HG03520 (cell line): ENCODE measurements around the gene DYRK3.

Experiments used
- ATAC-seq: cut with Tn5 transposase; IDR thresholded peaks from one replicate; pipeline ENCODE4 v1.9.1; 2021; ENCODE audit warnings: mild to moderate bottlenecking, moderate library complexity; ENCODE audit not compliant: unreplicated experiment

DYRK3 gene

DNA sequence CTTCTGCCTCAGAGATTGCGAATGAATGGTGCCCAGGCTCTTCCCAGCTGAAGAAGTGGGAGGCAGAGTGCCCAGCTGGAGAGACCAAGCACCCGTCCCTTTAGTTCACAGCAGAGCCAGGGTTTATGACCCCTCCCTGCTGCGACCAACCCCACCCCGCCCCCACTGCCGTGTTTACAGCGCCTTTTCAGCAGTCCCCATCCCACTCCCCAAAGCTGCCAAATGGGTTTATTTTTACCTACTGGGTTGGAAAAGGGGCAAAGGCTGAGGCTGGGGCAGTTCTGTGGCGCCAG lies 23.6 kb downstream of the DYRK3 start:
- no peak for ATAC-seq

DNA sequence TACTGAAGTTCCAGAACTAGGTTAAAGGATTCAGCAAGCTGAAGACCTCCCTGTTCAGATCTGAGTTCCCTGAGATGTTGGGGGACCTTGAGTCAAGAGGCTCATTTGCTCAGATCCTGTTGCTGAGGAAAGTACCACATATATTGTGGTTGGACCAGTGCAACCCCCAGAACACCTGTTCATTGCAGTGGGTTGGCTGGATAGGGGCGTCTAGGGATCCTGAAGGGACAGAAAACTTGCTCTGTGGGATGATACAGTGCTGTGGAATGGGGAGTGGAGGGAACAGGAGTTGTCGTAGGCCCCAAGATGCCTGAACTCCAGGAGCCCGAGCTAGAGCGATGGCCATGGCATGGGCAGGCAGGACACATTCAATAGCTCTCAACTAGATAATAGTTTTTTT lies 24.8 kb downstream of the DYRK3 start:
- ATAC-seq: no peak

DNA sequence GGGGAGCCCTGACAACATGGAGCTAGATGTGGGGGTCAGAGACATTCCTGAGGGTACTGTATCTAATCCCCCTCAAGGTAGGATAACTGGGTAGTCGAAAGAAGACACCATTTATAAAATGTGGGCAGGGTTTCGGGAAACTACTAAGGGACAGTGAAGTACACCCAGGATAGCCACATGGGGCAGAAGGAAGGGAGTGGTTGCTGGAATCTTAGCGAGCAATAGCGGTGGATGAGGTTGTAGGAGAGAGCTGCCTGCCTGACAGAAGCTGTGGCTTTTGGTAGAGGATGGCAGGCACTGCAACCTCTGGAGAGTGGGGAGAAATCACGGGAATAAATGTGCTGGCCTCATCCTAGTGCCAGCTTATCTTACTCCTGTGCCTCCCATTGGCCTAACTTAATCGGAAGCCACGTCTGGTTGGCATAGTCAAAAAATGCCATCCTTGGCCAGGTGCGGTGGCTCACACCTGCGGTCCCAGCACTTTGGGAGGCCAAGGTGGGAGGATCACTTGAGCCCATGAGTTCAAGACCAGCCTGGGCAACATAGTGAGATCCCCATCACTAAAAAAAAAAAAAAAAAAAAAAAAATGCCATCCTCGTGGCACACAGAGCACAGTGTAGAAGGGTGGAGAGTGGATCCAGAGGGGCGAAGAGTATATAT lies 26.0 kb downstream of the DYRK3 start:
- no peak for ATAC-seq

DNA sequence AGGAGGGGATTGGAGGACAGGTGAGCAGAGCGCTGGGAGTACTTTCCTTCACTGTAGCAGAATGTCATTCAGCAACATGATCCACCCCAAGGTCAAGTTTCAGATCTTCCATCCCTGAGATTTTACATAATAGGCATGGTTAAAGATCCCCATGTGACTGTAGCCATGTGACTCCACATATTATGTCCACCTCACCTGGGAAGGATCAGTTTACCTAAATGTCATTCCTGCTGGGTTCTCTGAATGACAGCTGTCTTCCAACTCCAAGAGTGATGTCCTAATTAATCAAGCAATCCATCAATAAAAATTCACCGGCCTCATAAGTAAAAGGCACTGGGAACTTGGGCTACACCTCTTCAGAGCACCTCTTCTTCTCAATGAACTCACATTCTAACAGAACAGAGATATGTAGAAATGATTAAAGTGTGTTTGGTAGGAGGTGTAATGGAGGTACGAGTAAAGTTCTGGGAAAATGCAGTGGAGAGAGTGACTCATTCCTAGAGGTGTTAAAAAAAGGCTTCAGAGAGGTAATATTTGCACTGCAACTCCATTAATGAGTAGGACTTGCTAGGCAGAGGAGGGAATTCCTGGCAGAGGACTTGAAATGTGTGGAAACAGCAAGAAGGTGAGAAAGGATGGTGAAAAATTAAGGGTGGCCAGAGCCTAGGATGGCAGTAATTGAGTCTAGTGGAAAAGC lies 27.2 kb downstream of the DYRK3 start:
- ATAC-seq: no peak

DNA sequence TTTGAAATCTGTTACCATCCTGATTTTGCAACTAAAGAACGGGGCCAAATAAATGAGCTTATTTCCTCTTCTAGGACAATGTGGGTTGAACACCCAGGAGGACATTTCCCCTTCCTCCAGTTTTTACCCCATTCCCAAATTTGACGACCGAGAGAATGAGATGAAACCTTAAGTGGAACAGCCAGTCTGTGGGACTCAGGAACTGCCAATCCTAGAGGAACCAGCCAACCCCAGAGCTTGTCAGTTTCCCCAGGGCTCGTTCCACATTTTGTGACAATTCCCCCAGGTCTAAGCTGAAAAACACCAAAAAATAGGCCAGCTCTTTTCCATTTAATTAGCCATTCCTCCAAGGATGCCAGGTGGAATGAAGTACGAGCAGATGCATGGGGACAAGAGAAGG lies 28.0 kb downstream of the DYRK3 start:
- ATAC-seq: no peak

DNA sequence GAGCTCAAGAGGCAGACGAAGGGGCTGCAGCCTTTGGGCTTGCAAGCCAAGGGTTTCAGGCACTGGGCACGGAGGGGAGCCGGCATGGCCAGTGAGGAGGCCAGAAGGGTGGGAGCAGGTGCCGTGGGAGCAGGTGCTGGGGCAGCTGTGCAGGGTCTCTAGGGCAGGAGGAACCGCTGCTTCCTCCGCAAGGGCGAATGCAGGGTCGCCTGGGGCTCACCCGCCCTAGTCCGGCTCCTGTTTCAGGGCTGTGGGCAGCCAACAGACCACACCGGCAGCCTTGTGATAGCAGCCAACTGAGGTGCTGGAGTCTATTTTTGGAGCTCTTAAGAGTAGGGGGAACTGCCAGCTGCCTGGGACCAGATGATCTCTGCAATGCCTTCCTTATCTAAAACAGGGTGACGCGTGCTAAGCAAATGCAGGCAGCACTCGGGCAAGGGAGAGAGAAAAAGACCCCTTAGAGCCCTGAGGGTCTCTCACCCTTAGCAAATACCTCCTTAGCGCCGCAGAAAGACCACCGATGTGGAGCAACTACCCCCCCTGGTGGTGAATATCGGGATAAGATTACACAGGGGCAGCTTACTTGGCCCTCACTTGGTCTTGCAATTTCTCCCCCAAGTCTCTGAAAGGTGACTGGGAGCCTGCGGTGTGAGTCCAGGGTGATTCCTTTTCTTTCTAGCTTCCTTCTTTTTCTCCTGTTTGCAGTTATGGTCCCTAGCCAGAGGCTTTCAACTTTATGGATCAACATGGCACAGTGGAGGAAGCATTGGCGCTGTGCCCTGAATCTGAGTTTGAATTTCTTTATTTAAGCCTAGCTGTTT lies 28.7 kb downstream of the DYRK3 start:
- ATAC-seq: no peak

DNA sequence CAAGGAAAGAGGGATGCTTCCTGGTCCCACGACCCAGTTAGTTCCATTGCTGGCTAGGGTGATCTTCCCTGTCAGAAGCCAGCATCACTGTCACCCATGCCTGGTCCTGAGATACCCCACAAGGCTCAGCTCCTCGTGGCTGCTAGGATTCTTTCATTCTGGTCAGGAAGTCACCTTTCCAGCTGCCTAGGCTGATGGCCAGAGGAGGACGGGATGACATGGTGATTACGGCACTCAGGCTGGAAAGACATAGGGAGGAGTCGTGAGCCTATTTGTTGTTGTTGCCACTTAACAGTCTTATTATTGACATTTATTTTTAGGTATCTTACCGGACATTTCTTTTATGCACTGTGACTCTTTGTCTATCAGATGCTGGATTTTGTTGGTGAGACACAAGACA lies 29.4 kb downstream of the DYRK3 start:
- ATAC-seq: no peak

DNA sequence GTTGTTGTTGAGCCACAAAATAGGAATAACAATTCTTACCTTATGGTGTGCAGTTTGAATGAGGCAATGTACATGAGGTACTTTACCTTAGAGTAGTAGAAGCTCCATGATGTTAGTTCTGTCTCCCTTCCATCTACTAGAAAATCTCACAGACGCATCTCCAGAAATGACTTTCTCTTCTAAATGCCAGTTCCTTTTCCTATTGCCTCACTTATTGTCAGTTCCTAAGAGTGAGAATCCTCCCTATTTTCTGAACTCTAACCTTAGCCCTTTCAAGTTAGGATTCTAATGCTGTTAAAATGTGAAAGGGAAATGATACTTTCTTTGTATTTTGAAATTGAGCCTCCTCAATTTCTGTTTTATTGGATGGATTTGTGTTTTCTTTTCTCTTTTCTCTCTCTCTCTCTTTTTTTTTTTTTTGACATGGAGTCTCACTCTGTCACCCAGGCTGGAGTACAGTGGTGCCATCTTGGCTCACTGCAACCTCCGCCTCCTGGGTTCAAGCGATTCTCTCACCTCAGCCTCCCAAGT lies 30.8 kb downstream of the DYRK3 start:
- ATAC-seq: no peak

DNA sequence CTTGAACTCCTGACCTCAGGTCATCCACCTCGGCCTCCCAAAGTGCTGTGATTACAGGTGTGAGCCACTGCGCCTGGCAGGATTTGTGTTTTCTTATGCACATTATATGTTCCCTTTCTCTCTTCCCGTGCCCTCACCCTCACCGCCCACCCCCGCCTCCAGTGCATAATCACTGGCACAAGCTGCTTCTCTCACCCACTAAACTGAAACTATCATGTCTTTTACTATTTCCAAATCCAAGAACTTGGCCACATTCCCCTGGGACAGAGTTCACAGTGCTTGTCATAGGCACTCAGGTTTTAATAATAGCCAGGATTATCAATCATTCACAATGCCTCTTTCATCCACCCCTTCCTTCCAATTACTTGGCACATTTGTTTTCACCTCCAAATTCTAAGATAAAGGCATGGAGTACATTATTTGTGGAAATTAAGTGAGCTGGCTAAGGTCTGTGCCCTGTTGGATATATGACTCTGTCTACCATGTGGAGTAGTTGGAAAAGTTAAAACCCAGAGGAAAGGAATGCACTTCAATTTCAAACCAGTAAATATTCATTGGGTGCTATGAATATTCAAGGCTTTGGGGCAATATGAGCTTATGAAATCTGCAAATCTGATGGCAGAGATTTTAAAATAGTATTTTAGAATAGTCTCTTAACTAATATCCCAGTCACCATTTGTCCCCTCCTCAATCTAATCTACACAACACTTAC lies 31.8 kb downstream of the DYRK3 start:
- no peak for ATAC-seq

DNA sequence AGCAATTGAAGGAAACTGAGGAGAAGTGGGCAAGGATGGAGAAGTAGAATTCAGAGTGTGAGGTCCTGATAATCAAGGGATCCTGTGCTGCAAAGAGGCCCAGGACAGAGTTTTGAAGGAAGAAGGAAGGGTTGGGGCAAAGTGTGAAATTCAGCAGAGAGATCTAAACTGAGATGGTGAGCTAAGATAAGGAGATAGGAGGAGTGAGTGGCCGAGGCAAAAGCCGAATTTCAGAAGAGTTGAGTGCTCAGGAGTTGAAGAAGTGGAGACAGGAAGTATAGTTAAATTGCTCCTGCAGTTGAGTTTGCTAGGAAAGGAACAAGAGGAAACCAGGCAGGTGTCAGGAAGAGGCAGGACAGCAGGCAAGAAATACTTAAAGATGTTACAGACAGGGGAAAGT lies 33.0 kb downstream of the DYRK3 start:
- no peak for ATAC-seq

DNA sequence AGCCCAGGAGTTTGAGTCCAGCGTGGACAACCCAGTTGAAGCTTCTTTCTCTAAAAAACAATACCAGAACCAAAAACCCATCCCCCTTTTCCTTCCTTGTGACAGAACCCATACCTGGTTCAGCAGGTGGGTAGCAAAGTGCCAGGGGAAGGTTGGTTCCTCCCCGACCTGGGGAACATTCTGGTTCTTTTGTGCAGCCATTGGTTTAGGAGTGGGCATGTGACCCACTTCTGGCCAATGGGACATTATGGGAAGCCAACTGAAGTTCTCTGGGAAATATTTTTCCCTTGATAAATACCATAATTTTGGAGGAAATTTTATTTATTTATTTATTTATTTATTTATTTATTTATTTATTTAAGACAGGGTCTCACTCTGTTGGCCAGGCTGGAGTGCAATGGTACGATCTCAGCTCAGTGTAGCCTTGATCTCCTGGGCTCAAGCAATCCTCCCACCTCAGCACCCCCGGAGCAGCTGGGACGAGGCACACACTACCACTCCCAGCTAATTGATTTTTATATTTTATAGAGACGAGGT lies 33.6 kb downstream of the DYRK3 start:
- ATAC-seq: no peak

DNA sequence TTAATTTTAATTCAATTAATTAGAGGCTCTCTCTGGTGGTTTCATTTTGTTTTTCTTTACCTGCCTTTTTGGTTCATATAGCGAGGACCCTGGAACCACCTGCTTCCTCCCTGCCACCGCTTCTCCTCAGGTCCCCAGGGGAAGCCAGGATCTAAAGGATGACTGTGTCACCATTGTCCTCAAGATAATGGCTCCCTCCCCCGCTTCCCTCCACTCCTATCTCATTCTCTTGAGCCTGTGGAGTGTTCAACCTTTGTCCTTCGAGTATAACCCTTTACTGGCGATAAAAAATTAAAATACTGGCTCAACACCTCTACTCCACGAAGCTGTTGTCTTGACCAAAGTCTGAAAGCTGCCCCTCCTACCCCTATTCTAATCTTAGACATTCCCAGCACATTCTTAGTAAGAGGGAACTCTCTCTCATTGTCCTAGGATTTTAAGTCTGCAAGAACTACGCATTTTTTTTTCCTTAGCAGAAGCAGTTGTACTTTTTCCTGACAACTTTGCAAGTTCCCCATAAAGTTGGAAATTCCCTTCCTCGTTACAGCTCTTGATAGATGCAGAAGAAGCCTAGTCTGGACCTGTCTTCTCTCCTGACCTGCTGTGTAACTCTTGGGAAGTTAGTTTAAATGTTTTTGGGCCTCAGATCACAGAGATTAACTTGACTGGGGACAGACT lies 36.8 kb downstream of the DYRK3 start:
- ATAC-seq: no peak

DNA sequence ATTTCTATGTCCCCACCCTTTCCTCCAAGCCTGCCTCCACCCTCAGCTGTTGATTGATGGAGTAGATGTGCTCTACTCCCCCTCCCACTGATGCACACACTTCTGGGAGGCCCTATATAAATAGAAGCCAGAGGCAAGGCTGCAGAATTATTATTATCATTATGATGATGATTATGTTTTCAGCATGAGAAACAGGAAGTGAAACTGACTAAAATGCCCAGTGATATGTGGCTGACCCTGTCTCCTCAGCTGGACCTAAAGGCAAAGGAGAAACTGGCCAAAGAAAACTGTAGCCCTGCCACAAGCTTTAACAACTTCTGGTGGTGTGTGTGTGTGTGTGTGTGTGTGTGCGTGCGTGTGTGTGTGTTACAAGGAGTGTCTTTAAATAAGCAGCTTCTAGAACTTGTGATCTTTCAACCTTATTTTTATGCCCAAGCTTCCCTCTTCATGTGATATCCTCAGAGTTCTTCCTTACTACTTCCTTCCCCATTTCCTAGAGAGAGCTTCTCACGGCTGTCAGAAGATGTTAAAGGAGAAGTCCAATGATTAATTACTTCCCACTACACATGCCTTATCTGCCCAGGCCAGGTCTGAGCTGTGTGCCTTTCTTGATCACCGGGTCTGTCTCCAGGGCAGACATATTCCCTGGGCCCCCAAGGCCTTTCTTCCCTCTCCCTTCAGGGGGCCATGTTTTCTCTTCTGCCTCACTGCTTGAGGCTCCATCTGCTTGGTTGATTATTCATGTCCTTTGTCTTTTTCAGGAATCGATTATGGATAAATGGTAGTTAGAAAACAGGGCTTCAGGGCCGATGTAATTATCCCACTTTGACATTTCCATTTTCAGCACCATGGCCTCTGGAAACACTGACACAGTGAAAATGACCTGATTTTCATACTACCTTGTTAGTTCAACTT lies 37.8 kb downstream of the DYRK3 start:
- ATAC-seq: no peak

DNA sequence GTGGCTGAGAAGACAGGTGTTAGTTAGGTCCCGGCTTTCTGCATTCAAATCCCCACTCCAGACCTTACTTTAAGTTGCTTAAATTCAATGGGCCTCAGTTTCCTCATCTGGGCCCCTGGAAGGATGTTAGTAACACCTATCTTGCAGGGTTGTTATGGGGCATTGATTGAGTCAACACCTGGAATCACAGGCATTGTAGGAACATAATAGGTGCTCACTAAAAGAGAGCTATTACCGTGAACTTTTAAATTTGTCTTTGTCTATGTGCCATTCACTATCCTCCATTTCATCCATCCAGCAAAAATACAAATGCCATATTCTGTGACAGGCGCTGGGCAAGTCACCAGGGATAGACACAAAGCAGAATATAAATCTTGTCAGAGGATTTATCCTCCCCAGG lies 38.9 kb downstream of the DYRK3 start:
- ATAC-seq: no peak

DNA sequence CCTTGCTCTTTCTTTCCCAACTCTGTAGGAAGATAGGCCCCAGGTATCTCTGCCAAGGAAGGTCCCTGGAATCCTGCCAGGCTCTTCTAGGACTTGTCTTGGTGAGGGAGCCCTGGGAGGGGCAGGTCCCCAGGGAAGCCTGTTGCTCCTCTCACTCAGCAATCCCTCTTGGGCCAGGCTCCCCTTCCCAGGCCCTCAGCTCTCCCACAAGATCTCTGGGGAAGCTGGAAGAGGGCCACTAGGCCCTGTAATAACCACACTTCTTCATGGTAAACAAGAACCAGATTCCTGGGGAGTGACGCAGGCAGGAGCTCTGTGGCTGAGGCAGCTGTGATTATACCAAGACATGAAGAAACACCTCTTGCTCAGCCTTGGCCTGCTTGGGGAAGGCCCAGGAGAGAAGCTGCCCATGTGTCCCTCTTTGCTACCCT lies 39.4 kb downstream of the DYRK3 start:
- ATAC-seq: no peak

DNA sequence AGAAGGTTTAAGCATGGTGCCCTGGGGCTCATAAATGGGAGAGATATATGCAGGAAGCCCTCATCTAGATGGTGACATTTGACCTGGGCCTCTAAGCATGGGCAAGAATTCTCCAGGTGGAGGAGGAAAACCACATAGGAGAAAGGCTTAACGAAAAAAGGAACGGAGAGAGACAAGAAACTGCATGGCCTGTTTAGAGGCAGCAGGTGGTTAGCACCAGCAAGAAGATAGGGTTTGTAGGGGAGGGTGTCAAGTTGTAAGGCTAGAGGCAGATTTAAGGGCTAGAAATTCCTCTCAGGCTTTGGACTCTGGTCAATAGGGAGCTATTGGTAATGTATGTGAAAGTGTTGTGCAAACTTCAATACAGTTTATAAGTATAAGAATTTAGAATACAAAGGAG lies 41.2 kb downstream of the DYRK3 start:
- ATAC-seq: no peak

DNA sequence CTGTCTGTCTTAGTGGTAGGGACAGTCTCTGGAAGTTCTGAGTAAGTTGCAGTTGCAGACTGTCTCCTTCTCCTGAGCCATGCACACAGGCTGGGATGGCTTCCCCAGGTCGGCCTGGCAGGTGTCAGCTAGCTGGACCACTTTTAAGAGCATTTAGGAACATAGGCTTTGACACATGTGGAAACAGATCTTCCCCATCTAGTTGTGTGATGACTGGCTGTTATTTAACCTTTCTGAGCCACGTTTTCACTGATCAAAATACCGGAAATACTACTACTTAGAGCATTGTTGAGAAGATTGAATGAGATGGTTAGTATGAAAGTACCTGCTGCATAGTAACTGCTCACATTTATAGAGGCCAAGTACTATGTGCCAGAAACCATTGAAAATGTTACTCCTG lies 43.2 kb downstream of the DYRK3 start:
- ATAC-seq: no peak

DNA sequence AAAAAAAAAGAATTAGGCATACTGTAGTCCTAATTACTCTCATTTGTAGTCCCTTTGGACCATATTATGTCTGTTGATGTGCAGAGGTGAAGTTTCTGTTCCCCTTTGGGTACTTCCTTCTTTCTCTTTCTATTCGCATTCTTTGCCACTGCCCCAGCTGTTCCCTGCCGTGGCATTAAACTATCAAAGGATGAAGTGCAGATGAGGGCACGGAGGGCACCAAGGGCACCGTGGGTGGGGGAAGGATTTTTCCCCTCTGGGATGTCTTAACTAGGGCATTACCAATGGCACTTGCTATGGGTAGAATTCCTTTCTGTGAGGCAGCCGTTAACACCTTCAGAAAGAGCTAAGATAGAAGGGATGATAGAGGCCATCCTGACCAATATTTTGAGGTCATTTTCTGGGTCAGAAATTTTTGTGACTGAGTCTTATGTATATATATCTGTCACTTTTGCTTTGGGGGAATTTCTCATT lies 44.4 kb downstream of the DYRK3 start:
- peak; percentile 69 for ATAC-seq

DNA sequence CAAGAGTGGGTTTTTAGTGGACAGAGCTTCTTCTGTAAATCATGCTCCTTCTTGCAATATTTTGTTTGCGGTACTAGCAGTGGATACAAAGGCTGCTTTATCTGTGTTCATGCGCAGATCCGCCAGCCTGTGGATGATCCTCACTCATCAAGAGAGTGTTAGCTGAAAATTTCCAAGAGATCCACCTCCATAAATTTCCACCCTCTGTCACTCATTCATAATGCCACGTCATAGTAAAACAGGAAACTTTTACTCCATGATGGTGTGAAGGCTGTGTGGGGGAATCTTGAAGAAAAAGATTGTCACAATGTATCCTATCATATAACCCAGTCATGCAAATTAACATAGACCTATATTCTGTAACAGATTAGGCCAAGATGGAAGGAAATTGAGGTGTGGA lies 44.9 kb downstream of the DYRK3 start:
- ATAC-seq: no peak
